Adrenal gland (tissue), 12 donors: ENCODE data around the gene TBL2. TPM values are rescaled to one million over a fixed set of nuclear protein-coding genes. Genes with fewer than 3 reads are reported as not detected.

Experiments used
- DNase-seq, 7 donors: peaks; one replicate each; pipeline ENCODE4 v3.0.0-alpha.2; 2019 to 2020
- H3K27ac ChIP-seq, 5 donors: fragments of 200-600 bp; sonication (generic) in 4 of 5; 1 replicate in 3 of 5; 2 replicates in 2 of 5; pipeline versions ENCODE4 v1.5.1 to v1.8.0; 2016 to 2020; ENCODE audit warnings: mild to moderate bottlenecking in 1 of 5
- H3K27me3 ChIP-seq: fragments of 200-600 bp; 2 replicates; pipeline ENCODE4 v1.8.0; 2021
- H3K36me3 ChIP-seq, 2 donors: fragments of 200-600 bp; replicated peaks in 1 of 2; 1 replicate in 1 of 2; 2 replicates in 1 of 2; pipeline versions ENCODE4 v1.5.1 to v1.8.0; 2018 to 2022
- H3K4me1 ChIP-seq, 2 donors: fragments of 200-600 bp; replicated peaks in 1 of 2; 1 replicate in 1 of 2; 2 replicates in 1 of 2; pipeline versions ENCODE4 v1.5.1 to v1.8.0; 2018 to 2021
- H3K4me3 ChIP-seq, 4 donors: fragments of 200-600 bp; sonication (generic) in 3 of 4; one replicate each; pipeline ENCODE4 v1.5.1; 2016 to 2018
- H3K9me3 ChIP-seq, 3 donors: fragments of 200-600 bp; sonication (generic) in 1 of 3; replicated peaks in 1 of 3; 1 replicate in 2 of 3; 2 replicates in 1 of 3; pipeline versions ENCODE4 v1.5.1 to v1.8.0; 2016 to 2021
- CTCF ChIP-seq, 6 experiments: fragments of 450-650 bp in 4 of 6; fragments of 200-600 bp in 2 of 6; sonication (generic) in 1 of 6; IDR thresholded peaks; 1 replicate in 5 of 6; 2 replicates in 1 of 6; pipeline versions ENCODE4 v1.5.1 to v1.8.0; 2016 to 2021; ENCODE audit warnings: antibody characterized with exemption in 6 of 6, mild to moderate bottlenecking in 2 of 6, moderate library complexity in 1 of 6
- POLR2A ChIP-seq, 2 donors: fragments of 450-650 bp; IDR thresholded peaks; one replicate each; pipeline ENCODE4 v1.6.1; 2017; ENCODE audit warnings: antibody characterized with exemption in 2 of 2, mild to moderate bottlenecking in 2 of 2, moderate library complexity in 1 of 2
- WGBS, 4 donors: extraction: QIAGEN DNeasy Blood & Tissue Kit in 2 of 4; methylation state at CpG; one replicate each; pipeline versions ENCODE4 v1.1.5 to v1.1.7; 2013 to 2017; 5-methylcytosine and 5-hydroxymethylcytosine counted together
- intact Hi-C, 2 donors: fragments of 100-400 bp; cut with DNase I; formaldehyde crosslinking; loops; one replicate each; pipeline versions ENCODE4 v1.14.1 to v1.15.0; 2022 to 2023
- polyA plus RNA-seq, 3 donors: library from polyadenylated mRNA; stranded (reverse); fragments of 200-250 nt in 2 of 3; fragments of 350-450 nt in 1 of 3; fragmentation: Illumina TruSeq in 1 of 3; extraction: RNeasy Lipid Tissue Mini Kit (QIAGEN cat#74804) in 1 of 3; gene quantifications; one replicate each; pipeline ENCODE4 v1.2.3, GENCODE V29; 2013 to 2014
- total RNA-seq, 9 donors: library from RNA; depleted of rRNA in 4 of 9; stranded (reverse); fragments of >200 nt in 4 of 9; fragments of 120-200 nt in 1 of 9; fragmentation: NEBNext Ultra II Directional in 1 of 9; extraction: Animal tissue kit (Norgen Biotek cat#: 25700) in 1 of 9; gene quantifications; one replicate each; pipeline versions ENCODE4 v1.1.0 to v1.2.4, GENCODE V29; 2013 to 2023
- donor health status: healthy with polysubstance abuse.
- donor health status: Bipolar disorder and iron deficiency.
- donor health status: DM: yes; HTN: yes; CAD: no.
- donor health status: DM: no; HTN: no; CAD: no.
- donor health status: DM: no; HTN: no; CAD: no.
- donor health status: DM: yes; HTN: yes; CAD: no.

The TBL2 gene
- total and polyA plus RNA-seq, 12 donors, result 14.2 to 136 (median 51.3) TPM

GRCh38 chr7:73521636-73522104 lies 56.7 kb downstream of the TBL2 start:
- H3K36me3 ChIP-seq, result peaks cover 0 to 5% of the 10 kb centered on the region in 2 donors
- H3K4me1 ChIP-seq, result peaks cover 29 to 37% of the 10 kb centered on the region in 2 donors
- peak overlapping the region; percentile 92 to 100 (median 95) for H3K27ac ChIP-seq
- no peaks in the 10 kb centered on the region for H3K9me3 ChIP-seq
- 0 to 6% (median 1%) methylated on average over 1 to 62 of the region's 62 CpGs for WGBS, 4 donors
- peak in 5 of 7 donors; percentile 52 to 78 (median 62) for DNase-seq
- intact Hi-C loops, result no loop called here
- H3K27me3 ChIP-seq, result no peaks in the 10 kb centered on the region
- peak overlapping the region; percentile 10 to 100 (median 69) for H3K4me3 ChIP-seq
- no peak for TF ChIP-seq POLR2A (IDR thresholded peaks at IDR 0.05)
- no peak for TF ChIP-seq CTCF (IDR thresholded peaks at IDR 0.05)

- Histone ChIP-seq H3K9me3 (no peaks in the 10 kb centered on the region), H3K4me3 (peak overlapping the region; percentile 10 to 100 (median 69)), H3K4me1 (peaks cover 29 to 37% of the 10 kb centered on the region in 2 donors), H3K27ac (peak overlapping the region; percentile 92 to 100 (median 95)), H3K27me3 (no peaks in the 10 kb centered on the region), H3K36me3 (peaks cover 0 to 12% of the 10 kb centered on the region in 2 donors)
- DNase-seq, result peak in 5 of 7 donors; percentile 13 to 36 (median 21)
- intact Hi-C loops, result no loop called here
- TF ChIP-seq CTCF (IDR thresholded peaks at IDR 0.05) (no peak), POLR2A (IDR thresholded peaks at IDR 0.05) (no peak)
- 0 to 1% (median 1%) methylated on average over 33 to 36 of the region's 36 CpGs for WGBS, 4 donors
Measured at GRCh38 chr7:73520673-73521635, 57.4 kb downstream of the TBL2 start.

- Histone ChIP-seq H3K4me3 (peak overlapping the region in 1 of 4 donors; percentile 100), H3K9me3 (no peaks in the 10 kb centered on the region), H3K4me1 (peaks cover 29 to 37% of the 10 kb centered on the region in 2 donors), H3K36me3 (peaks cover 0 to 20% of the 10 kb centered on the region in 2 donors), H3K27me3 (no peaks in the 10 kb centered on the region), H3K27ac (peak overlapping the region; percentile 92 to 100 (median 95))
- intact Hi-C loops, result no loop called here
- peak in 1 of 7 donors; percentile 23 for DNase-seq
- WGBS, 4 donors, result 60 to 65% (median 64%) methylated on average over 18 of the region's 18 CpGs
- TF ChIP-seq POLR2A (IDR thresholded peaks at IDR 0.05), result no peak
- TF ChIP-seq CTCF (IDR thresholded peaks at IDR 0.05), result no peak
Measured at GRCh38 chr7:73519867-73520672, 58.3 kb downstream of the TBL2 start.

GRCh38 chr7:73518470-73518869 lies 59.9 kb downstream of the TBL2 start:
- TF ChIP-seq CTCF (IDR thresholded peaks at IDR 0.05), result no peak
- TF ChIP-seq POLR2A (IDR thresholded peaks at IDR 0.05), result no peak
- 59 to 77% (median 74%) methylated on average over 5 of the region's 5 CpGs for WGBS, 4 donors
- peaks cover 29 to 37% of the 10 kb centered on the region in 2 donors for H3K4me1 ChIP-seq
- H3K36me3 ChIP-seq, result peaks cover 0 to 27% of the 10 kb centered on the region in 2 donors
- intact Hi-C loops, result no loop called here
- peak in 1 of 7 donors; percentile 10 for DNase-seq
- peak overlapping the region in 2 of 5 donors; percentile 16 to 97 for H3K27ac ChIP-seq
- H3K4me3 ChIP-seq, result no peak overlapping the region
- H3K27me3 ChIP-seq, result no peaks in the 10 kb centered on the region
- no peaks in the 10 kb centered on the region for H3K9me3 ChIP-seq
